ENCODE data around the gene FAAP20.
A peak's percentile ranks its signal among the peaks of the same experiment; 100 is the strongest.

Gene FAAP20

GRCh38 chr1:2194319-2194897 lies at the start of gene FAAP20:
Gene FAAP20, minus strand, starts transcription at chr1:2194772. Its CDS starts 23 bp downstream, at chr1:2194749.
- DNase-seq, result peak; percentile 65

GRCh38 chr1:2242814-2243725 lies 48.5 kb upstream of the FAAP20 start:
- DNase-seq, result no peak

- no peak for DNase-seq
Observed at GRCh38 chr1:2241820-2242219, 47.2 kb upstream of the FAAP20 start.

- no peak for DNase-seq
Observed at GRCh38 chr1:2240270-2241156, 45.9 kb upstream of the FAAP20 start.

- DNase-seq, result no peak
Observed at GRCh38 chr1:2239384-2239985, 44.9 kb upstream of the FAAP20 start.

- DNase-seq, result no peak
Observed at GRCh38 chr1:2239013-2239370, 44.4 kb upstream of the FAAP20 start.

- DNase-seq, result no peak
Observed at GRCh38 chr1:2238361-2239012, 43.9 kb upstream of the FAAP20 start.

GRCh38 chr1:2237773-2238172 lies 43.2 kb upstream of the FAAP20 start:
- DNase-seq, result no peak

GRCh38 chr1:2236695-2237677 lies 42.4 kb upstream of the FAAP20 start:
- no peak for DNase-seq

GRCh38 chr1:2235300-2235998 lies 40.9 kb upstream of the FAAP20 start:
- no peak for DNase-seq

- no peak for DNase-seq
Observed at GRCh38 chr1:2234762-2235113, 40.2 kb upstream of the FAAP20 start.

GRCh38 chr1:2233997-2234761 lies 39.6 kb upstream of the FAAP20 start:
- DNase-seq, result no peak

- no peak for DNase-seq
Observed at GRCh38 chr1:2233468-2233867, 38.9 kb upstream of the FAAP20 start.

- DNase-seq, result peak; percentile 30
Observed at GRCh38 chr1:2232916-2233438, 38.4 kb upstream of the FAAP20 start.

GRCh38 chr1:2232255-2232915 lies 37.8 kb upstream of the FAAP20 start:
- DNase-seq, result no peak

- DNase-seq, result no peak
Observed at GRCh38 chr1:2231532-2232254, 37.1 kb upstream of the FAAP20 start.

- no peak for DNase-seq
Observed at GRCh38 chr1:2230781-2231531, 36.4 kb upstream of the FAAP20 start.

Data from NCI-H2171 (cell line).